HG03135 (cell line): ENCODE results near the gene PTPRT.

Source experiments
- ATAC-seq: cut with Tn5 transposase; IDR thresholded peaks from one replicate; pipeline ENCODE4 v1.9.1; 2021; ENCODE audit warnings: mild to moderate bottlenecking, moderate library complexity; ENCODE audit not compliant: unreplicated experiment

Gene PTPRT

DNA sequence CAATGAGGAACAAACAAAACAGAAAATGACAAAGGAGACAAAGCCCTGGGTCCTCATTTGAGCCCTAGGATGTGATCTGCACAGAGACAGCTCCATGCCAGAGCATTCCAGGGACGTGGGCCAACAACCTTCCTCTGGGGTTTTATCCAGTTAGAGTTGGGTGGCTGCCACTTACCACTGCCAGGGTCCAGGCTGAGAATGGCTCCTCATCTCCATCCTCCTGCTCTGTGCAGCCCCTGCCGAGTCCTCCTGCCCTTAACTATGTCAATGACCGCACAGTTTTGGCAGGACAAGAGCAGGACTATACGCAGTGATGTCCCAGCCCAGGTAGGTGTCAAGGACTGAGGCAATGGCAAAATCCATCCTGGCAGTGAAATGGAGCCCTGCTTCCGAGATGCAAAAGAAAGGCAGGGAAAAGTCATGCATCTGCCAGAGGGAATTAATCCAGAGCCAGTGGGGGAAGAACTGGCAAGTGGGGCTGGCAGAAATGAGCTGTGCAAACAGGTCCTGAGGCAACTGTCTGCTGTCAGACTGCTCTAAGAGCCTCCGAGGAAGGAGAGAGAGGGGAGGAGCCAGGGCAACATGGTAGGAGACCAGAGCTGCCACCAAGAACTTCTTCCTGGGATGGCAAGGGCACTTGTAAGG is 449.4 kb downstream of the PTPRT start:
- no peak for ATAC-seq

DNA sequence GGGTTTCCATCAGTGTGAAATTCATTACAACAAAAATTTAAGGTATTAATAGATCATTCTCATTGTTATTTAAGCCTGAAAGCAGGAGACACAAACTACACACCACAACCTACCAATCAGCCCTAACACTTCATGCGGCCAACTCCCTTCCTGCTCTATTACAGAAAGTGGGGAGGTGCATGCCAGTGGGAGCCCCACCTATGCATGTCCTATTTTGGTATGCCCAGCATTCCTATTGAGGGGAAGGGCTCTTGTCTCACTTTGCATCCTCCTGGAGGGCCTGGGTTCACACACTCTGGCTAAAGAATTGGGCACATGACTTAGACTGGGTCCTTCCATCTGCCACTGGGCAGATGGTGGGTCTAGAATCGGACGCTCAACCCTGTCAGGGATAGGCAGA is 450.0 kb downstream of the PTPRT start:
- no peak for ATAC-seq

DNA sequence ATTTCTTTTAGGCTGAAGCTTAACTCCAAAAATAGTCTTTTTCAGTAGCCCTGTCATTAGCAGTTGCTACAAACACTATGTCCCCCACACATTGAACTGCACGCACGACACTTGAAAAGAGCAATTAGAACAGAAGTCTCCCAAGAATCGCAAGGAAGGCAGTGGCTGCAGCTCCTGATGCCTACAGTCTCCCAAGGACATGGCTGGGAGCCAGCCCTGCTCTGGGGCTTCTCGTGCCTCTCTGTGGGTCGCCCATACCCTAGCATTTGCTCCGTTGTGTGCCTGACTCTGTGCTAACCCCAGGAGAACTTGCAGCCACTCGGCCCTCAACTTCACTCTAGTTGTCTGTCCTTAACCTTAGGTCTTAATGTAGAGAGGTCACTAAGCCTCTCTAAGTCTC is 454.2 kb downstream of the PTPRT start:
- ATAC-seq: no peak

DNA sequence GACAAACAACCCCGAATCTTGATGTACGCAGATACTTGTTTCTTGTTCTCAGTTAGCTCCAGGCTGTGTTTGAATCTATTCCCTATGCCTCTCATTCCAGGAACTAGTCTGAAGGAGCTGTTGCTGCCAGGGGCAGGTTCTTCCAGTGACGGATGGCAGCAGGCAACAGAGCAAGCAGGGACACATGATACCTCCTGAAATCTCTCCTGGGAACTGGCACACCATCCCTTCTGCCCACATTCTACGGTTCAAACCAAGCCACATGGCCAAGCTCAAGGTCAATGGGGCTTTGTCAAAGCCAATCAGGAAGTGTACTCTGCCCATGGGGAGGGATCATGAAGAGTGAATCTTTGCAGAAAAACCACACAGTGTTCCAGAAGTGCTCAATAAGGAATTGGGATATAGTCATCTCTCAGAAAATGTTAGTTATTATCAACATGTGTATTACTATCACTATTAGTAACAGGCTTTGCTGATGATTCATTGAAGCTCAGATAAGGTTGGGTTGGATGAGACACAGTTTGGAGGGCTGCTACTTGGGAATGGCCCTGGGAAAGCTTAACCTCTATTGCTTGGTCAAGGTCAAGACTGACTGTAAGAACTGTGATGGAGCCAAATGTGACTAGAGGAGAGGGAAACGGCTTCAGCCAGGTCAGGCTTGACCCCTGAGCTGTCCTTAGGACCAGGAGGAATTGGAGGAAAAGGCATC is 454.9 kb downstream of the PTPRT start:
- ATAC-seq: no peak

DNA sequence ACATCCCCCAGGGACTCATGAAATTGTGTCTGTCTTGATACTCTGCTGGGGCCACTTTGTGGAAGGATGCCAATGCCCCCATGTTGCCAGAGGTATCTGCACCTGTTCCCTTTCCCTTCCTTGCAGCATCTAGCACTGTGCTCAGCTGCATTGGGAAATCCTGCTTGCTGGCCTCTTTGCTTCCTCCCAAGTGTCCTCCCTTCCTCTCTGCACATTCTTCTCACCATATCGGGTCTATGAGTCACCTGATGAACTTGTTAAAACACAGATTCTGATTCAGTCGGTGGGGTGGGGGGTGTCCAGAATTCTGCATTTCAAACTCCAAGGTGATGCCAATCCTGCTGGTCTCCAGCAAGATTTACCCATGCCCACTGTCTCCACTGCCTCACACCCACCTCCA is 467.8 kb downstream of the PTPRT start:
- no peak for ATAC-seq

DNA sequence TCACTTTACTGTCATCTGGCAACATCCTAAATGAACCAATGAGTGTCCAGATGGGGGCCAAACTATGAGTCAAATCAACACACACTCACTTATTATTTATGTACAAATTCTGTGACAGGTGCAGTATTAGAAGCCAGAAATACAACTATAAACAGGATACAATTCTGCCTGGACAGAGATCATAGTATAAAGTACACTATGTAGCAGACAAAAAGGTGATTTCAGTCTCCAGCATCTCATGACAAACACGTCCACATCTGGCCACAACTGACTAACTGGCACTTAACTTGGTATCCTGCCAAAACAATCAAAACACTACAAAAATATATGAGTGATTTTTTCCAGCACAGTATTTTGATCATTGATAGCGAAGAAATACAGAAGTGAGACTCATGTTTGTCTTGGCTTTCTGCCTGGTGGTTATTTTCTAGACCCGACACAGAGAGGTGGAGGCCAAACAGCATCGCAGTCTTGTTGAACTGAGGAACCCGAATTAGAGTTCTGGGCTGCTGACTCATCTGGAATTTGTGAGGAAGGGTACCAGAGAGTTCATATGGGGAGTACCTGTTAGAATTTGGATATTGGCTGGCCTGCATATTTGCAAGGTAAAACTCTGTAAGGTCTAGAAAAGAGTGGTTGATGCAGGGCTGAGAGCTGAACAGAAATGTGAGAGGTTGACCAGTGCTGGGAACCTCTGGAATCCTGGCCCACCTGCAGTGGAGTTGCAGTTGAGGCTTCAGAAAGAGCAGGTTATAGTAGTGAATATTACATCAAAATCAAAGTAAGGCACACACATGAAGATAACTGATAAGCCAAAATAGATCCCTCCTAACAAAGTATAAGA is 475.2 kb downstream of the PTPRT start:
- ATAC-seq: no peak

DNA sequence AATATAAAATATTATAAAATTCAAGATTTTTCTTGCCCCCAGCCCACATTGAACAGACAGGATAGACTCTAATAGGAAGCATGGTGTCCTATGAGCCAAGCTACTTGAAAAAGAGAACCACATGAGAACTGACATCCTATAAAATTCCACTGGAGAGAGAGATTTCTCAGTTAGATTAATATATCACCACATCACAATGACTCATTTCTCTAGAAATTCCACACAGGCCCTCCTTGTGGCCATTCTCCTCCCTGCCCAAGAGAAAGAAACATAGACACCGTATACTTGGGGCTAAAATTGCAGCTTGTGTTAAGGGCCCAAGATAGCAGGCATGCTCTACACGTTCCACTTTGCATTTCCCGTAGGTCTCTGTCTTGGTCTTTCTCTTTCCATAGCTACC is 481.4 kb downstream of the PTPRT start:
- no peak for ATAC-seq

DNA sequence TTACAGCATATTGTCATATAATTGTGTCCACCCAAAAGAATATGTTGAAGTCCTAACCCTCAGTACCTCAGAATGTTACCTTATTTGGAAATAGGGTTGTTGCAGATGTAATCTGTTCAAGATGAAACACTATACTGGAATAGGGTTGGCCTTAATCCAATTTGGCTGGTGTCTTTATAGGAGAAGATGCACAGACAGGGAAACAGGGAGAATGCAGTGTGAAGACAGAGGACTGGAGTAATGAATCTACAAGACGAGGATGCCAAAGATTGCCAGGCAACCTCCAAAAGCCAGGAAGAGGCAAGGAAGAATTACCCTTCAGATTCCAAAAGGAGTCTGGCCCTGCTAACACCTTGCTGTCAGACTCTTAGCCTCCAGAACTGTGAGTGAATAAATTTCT is 482.9 kb downstream of the PTPRT start:
- ATAC-seq: no peak

DNA sequence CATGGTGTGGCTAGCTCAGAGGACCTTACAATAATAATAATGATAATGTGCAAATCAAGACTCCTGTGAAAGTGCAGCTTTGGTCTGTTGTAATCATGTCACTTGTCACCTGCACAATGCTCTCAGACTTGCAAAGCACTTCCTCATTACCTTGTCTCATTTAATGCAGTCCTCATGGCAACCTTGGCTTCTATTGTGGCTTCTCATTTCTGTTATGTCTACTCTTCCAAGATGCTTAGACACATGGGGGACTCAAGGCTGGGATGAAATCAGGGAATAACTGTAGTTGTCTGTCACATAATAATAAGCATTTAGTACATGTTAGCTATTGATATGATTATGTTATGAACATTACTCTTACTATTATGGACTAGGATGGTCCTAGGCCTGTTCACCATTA is 484.2 kb downstream of the PTPRT start:
- no peak for ATAC-seq

DNA sequence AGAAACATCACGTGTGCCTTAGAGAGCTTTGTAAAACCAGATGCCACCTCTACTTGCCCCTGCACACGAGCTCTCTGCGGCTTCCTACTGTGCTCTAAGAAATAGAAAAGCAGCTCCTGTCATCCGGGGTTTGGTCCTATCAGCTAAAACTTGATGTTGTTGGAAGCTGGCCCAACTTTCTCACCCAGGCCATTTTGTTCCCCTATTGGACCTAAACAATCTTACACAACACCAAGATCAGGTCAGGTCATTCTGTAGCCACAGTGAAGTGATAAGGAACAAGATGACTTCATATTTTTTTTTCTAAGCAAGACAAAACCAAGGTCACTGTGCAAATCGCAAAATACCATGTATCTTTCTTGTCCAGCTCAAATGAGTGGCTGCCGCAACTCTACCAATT is 486.0 kb downstream of the PTPRT start:
- no peak for ATAC-seq

DNA sequence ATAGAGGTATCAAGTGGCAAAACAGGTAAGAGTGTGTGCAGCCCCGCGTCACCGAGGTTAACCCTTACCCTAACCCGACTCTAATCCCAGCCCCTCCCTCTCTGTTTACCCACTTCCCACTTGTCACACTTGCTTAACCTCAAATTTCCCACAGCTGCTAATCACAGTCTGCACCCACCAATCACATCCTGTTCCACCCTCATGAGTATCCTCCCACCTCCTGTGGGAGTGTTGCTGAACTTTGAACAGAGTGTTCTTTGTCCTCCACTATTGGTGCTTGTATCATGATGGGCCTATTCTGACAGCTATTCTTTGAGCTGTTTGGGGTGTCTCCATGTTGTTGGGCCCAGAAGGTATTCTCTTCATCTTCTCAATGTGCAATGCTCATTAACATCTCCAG is 487.8 kb downstream of the PTPRT start:
- no peak for ATAC-seq

DNA sequence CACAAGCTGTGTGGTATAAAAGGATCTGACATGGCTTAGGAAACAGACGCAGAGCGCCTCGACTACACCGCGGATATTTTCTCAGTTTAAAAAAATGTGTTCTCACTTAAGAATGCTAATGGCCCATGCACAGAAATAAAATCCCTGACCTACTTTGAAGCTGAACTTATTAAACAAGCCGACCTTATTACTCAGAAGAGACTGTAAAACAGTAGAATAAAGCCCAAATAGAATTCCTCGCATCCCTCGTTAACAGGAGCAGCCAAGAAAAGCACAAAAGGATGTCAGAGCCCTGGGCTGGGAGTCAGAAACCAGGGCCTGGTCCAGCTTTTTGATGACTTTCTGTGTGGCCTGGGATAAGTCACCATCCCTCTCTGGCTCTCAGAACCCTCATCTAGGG is 489.3 kb downstream of the PTPRT start:
- ATAC-seq: no peak

DNA sequence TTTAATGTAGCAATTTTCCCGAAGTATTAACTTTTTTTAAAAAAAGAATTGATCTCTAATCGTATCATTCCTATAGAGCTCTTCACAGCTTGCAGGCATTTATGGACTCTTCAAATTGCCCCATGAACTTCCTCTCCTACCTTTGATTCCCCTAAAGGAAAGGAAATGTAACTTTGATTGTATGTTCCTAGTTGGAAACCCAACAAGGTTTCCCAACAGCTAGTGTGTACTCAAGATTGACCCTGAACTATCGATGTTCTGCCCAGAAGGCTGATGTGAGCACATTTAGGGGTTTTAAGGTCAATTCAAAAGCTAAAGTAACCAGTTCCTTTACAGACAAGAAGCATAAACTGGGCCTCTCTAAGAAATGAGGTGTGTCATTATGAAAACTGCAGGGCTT is 491.7 kb downstream of the PTPRT start:
- ATAC-seq: no peak

DNA sequence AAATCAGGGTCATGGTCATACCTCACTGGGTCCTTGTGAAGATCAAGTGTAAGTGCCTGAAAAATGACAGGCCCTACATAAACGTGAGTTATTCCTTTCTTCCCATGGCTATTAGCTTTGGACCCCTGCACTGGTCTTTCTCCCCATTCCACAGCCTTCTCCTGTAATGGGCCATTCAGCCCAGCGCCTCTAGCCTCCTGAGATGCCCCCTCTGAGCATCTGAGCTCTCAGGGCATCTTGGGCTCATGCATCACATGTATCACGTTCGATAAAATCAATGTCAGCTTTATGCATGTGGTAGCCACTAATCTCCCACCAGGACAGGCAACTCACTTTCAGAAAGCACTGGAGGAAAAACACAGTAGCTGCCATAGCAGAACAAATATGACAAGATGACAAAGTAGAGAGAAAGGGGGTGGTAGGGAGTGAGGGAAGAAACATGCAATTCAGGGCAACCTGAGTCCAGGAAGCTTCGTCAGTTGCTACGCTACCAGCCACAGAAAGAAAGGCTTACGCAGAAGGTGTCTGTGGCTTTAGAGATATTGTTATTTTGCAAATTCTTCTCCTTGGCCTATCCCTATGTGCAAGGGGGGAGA is 498.8 kb downstream of the PTPRT start:
- no peak for ATAC-seq

DNA sequence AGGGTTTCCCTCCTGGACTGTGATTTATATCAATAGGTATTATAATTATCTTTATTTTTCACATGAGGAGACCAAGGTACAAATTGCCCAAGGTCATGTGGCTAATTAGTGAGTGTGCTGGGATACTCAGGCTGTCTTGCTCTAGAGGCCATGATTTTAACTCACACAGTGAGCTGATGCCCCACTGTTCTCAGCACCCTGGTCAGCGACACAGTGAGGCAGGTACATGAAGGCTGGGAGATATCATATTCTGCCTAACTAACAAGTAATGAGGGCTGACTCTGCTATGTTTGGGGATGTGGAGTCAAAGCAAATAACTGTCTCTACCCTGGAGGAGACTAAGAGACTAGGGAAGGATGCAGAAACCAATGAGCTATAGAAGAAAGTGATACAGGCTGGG is 501.1 kb downstream of the PTPRT start:
- no peak for ATAC-seq

DNA sequence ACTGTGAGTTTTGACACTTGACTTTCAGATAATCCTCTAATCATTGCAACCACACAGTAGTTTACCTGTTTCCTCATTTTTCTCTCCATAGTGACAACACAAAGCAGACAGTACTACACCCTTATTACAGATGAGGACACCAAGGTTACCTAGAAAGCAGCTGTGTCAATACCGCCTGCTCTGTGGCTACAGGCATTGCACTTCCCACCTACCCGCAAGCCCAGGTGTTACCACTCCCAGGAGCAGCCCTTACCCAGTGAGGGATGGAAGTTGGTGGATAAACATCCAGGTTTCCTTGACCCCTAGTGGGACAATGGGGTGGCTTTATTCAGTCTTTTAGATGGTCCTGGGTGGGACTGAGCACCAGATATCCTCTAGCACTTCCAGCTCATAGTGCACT is 503.6 kb downstream of the PTPRT start:
- ATAC-seq: no peak

DNA sequence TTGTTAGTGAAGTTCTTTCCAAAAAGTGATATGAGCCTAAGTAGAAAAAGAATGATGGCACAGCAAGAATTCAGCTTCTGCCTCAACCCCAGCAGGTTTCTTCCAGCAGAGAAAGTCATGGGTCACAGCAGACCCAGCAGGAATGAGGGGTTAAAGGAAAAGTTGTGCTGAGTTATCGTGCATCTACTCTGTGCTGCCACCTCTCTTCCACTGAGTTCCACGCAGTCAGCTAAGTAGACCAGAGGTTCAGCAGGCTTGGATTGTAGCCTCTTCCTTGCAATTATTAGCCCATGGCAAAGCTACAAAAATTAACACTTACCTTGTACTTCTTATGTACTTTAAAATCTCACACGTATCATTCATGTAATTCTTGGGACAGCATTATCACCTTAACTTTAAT is 510.8 kb downstream of the PTPRT start:
- ATAC-seq: no peak

DNA sequence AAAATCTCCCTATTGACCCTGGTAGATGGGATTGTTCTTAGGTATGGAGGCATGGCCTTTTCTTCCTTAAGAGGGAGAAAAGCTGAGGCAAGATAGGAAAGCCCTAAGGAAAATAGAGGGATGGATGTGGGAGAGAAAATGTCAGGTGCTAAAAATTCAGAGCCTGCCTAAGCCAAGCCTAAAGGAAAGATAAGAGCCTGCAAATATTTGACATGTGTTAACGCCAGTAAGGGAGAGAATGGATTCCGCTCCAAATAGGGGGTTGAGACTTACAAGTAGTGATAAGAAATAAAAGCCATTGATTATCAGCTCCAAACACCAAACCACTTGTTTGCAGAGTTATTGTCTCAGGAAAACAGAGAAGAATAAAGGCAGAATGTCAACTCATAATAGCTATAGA is 533.6 kb downstream of the PTPRT start:
- ATAC-seq: no peak

DNA sequence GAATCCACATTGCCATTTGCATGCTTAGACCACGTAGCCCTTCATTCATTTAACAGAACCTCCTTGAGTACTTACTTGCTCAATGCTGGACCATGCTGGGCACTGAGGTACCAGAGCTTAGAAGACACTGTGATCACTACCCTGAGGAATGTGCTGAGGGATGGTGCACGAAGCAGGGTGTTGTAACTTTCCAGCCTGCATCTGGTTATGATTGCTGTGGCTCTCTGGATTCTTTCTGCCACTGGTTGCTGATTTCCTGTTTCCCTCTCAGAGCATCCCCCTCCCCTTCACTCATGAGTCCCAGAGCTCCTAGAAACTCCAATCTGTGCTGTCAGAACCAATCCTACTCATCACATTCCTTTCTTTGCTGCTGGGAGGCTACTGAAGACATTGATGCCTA is 537.4 kb downstream of the PTPRT start:
- no peak for ATAC-seq

DNA sequence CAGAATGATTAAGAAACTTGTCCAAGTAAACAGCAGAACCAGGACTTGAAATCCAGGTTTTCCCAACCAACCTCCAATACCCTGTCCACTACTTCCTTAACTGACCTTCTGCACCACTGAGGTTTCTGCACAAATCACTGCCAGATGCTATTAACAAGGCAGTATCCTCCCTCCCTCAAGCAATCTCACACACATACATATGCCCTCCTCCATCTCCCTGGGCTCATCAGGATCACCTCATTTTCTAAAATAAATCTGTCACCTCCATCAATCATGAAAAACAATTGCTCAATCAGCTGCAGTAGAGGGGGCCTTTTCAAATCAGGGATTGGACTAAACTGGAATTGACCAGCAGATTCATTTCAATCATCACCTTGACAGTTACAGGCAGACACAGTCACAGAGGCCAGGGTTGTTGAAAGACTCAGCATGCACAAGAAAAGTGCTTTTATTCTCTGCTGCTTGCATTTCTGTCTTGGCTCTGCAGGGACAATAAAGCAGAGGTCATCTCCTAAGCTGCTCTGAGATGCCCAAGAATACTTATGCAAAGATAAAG is 539.4 kb downstream of the PTPRT start:
- no peak for ATAC-seq

DNA sequence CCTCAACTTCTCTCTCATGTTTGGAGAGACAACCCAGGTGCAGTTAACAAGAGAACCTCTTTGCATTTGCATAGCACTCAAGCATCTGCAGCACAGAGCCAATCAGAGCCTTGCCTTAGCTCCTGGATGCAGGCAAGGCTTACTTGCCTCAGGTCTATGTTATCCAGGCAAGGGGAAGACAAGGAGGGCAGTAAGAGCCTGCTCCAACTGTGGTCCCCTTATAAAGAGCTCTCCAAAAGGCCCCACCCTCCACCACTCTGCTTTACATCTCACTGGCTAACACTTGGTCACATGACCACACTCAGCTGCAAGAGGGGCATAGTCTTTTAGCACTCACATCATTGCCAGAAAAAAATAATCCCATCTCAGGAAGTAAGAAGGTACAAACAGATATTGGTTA is 540.0 kb downstream of the PTPRT start:
- no peak for ATAC-seq
